ENCODE results near the gene NF1. TPM values are rescaled to one million over a fixed set of nuclear protein-coding genes. Genes with fewer than 3 reads are reported as not detected.
A peak's percentile ranks its signal among the peaks of the same experiment; 100 is the strongest.

The NF1 gene
- total RNA-seq, 2 experiments from 2014 or later: 22.1 to 28.6 TPM

GRCh38 chr17:31418773-31419350 is 324.1 kb downstream of the NF1 start:
- no peak for ATAC-seq
- H3K27ac Mint-ChIP-seq: no peak overlapping the region
- H3K4me1 Mint-ChIP-seq: no peaks in the 10 kb centered on the region
- no peaks in the 10 kb centered on the region for H3K36me3 Mint-ChIP-seq
- CTCF ChIA-PET: interaction anchor here (1.0 kb wide), 1 partner anchor 10 kb away, joined by 3 read pairs; no protein-coding TSS in a partner anchor
- peaks cover 7% of the 10 kb centered on the region for H3K27me3 Mint-ChIP-seq
- DNase-seq: no peak
- H3K4me3 Mint-ChIP-seq: no peak overlapping the region
- H3K9me3 Mint-ChIP-seq (ENCODE audit: low read depth): no peaks in the 10 kb centered on the region

GRCh38 chr17:31422443-31422842 is 327.7 kb downstream of the NF1 start:
- Mint-ChIP-seq H3K36me3 (no peaks in the 10 kb centered on the region), H3K4me1 (no peaks in the 10 kb centered on the region), H3K9me3 (ENCODE audit: low read depth) (no peaks in the 10 kb centered on the region), H3K27me3 (peaks cover 15% of the 10 kb centered on the region), H3K27ac (no peak overlapping the region), H3K4me3 (no peak overlapping the region)
- DNase-seq (no peak), ATAC-seq (no peak)
- CTCF ChIA-PET: interaction anchor here (0.6 to 1.0 kb wide), 2 partner anchors 14 to 78 kb away, joined by 3 to 4 read pairs; no protein-coding TSS in a partner anchor

GRCh38 chr17:31424944-31425281 is 330.1 kb downstream of the NF1 start:
- no peak for ATAC-seq
- no peaks in the 10 kb centered on the region for H3K36me3 Mint-ChIP-seq
- CTCF ChIA-PET: no interaction called here

GRCh38 chr17:31425282-31426040 is 330.7 kb downstream of the NF1 start:
- DNase-seq (peak; percentile 32), ATAC-seq (no peak)
- CTCF ChIA-PET: interaction anchor here (1.3 kb wide), 1 partner anchor 11 kb away, joined by 4 read pairs; no protein-coding TSS in a partner anchor
- no peaks in the 10 kb centered on the region for H3K4me1 Mint-ChIP-seq
- peaks cover 18% of the 10 kb centered on the region for H3K27me3 Mint-ChIP-seq
- no peak overlapping the region for H3K27ac Mint-ChIP-seq
- no peak overlapping the region for H3K4me3 Mint-ChIP-seq
- no peaks in the 10 kb centered on the region for H3K36me3 Mint-ChIP-seq
- H3K9me3 Mint-ChIP-seq (ENCODE audit: low read depth): no peaks in the 10 kb centered on the region

More at GRCh38 chr17:31424944-31425281, 330.1 kb downstream of the NF1 start:
- no peak overlapping the region for H3K4me3 Mint-ChIP-seq
- no peak overlapping the region for H3K27ac Mint-ChIP-seq
- no peaks in the 10 kb centered on the region for H3K4me1 Mint-ChIP-seq
- H3K9me3 Mint-ChIP-seq (ENCODE audit: low read depth): no peaks in the 10 kb centered on the region
- DNase-seq: no peak
- peaks cover 17% of the 10 kb centered on the region for H3K27me3 Mint-ChIP-seq

Small RNAs within 50 kb of the gene (microRNA-seq; reads per million reads assigned to microRNA genes)
- gene MIR4733: not detected

Other genes starting within 250 kb of the NF1 start
- 10 to 100 TPM; 15.3 to 16.0 TPM for gene TEFM, start 188.7 kb upstream of the NF1 start, total RNA-seq
- gene ADAP2, start 173.0 kb upstream of the NF1 start, total RNA-seq: 1 to 10 TPM in 1 of 2 experiments, under 1 TPM in 1; 0.89 to 1.6 TPM
- gene RNF135, start 123.9 kb upstream of the NF1 start, total RNA-seq: 1 to 10 TPM; 9.1 to 9.5 TPM
- gene OMG, start 202.3 kb downstream of the NF1 start, total RNA-seq: under 1 TPM; 0.54 to 0.96 TPM
- 10 to 100 TPM; 49.4 to 51.5 TPM for gene EVI2B, start 219.1 kb downstream of the NF1 start, total RNA-seq
- 10 to 100 TPM; 37.3 to 45.9 TPM for gene EVI2A, start 226.6 kb downstream of the NF1 start, total RNA-seq